H9 (cell line): ENCODE measurements around the gene GTF2H4. TPM values are rescaled to one million over a fixed set of nuclear protein-coding genes. Genes with fewer than 3 reads are reported as not detected.

Experiments
- DNase-seq: peaks from one replicate; pipeline ENCODE4 v3.0.0-alpha.2; 2017
- H2AFZ ChIP-seq: one replicate; pipeline ENCODE4 v1.6.1; 2013; ENCODE audit warnings: mild to moderate bottlenecking, low read length, control low read depth, moderate library complexity
- H2AK5ac ChIP-seq: 2 replicates; pipeline ENCODE4 v1.6.1; 2013; ENCODE audit warnings: low read length, control low read depth, mixed read lengths; ENCODE audit not compliant: insufficient read length
- H2BK120ac ChIP-seq: one replicate; pipeline ENCODE4 v1.6.1; 2013; ENCODE audit warnings: low read depth, mild to moderate bottlenecking, low read length, control low read depth, inconsistent platforms; ENCODE audit not compliant: poor library complexity, severe bottlenecking
- H2BK12ac ChIP-seq: 2 replicates; pipeline ENCODE4 v1.6.1; 2013; ENCODE audit warnings: low read length, control low read depth, mixed read lengths, low read depth; ENCODE audit not compliant: insufficient read length
- H2BK15ac ChIP-seq: 2 replicates; pipeline ENCODE4 v1.6.1; 2013; ENCODE audit warnings: low read depth, low read length, control low read depth
- H2BK20ac ChIP-seq: one replicate; pipeline ENCODE4 v1.6.1; 2013; ENCODE audit warnings: low read depth, mild to moderate bottlenecking, low read length, control low read depth, inconsistent platforms; ENCODE audit not compliant: poor library complexity, severe bottlenecking
- H2BK5ac ChIP-seq: 2 replicates; pipeline ENCODE4 v1.6.1; 2013; ENCODE audit warnings: low read length, control low read depth, mixed read lengths; ENCODE audit not compliant: insufficient read length
- H3K14ac ChIP-seq: 2 replicates; pipeline ENCODE4 v1.6.1; 2013; ENCODE audit warnings: low read length, control low read depth; ENCODE audit not compliant: insufficient read depth
- H3K18ac ChIP-seq: 2 replicates; pipeline ENCODE4 v1.6.1; 2013; ENCODE audit warnings: low read depth, mild to moderate bottlenecking, mixed read lengths, low read length, control low read depth; ENCODE audit not compliant: insufficient read length
- H3K23ac ChIP-seq: 2 replicates; pipeline ENCODE4 v1.6.1; 2013; ENCODE audit warnings: low read length, control low read depth, mixed read lengths, low read depth; ENCODE audit not compliant: insufficient read length
- H3K23me2 ChIP-seq: 2 replicates; pipeline ENCODE4 v1.6.1; 2013; ENCODE audit warnings: low read depth, mild to moderate bottlenecking, mixed read lengths, low read length, control low read depth; ENCODE audit not compliant: insufficient read length, poor library complexity, severe bottlenecking
- H3K27ac ChIP-seq: 2 replicates; pipeline ENCODE4 v1.5.1; 2013; ENCODE audit warnings: low read length, control low read depth, mixed read lengths, low read depth; ENCODE audit not compliant: insufficient read length
- H3K27me3 ChIP-seq: 2 replicates; pipeline ENCODE4 v1.6.1; 2013; ENCODE audit warnings: low read length, control low read depth, inconsistent platforms; ENCODE audit not compliant: insufficient read depth
- H3K4ac ChIP-seq: 2 replicates; pipeline ENCODE4 v1.6.1; 2013; ENCODE audit warnings: low read depth, mild to moderate bottlenecking, control low read depth, inconsistent platforms, low read length, moderate library complexity
- H3K4me1 ChIP-seq: 2 replicates; pipeline ENCODE4 v1.6.1; 2013; ENCODE audit warnings: low read length, control low read depth, inconsistent platforms; ENCODE audit not compliant: insufficient read depth
- H3K4me2 ChIP-seq: 2 replicates; pipeline ENCODE4 v1.6.1; 2013; ENCODE audit warnings: low read length, control low read depth, mixed read lengths; ENCODE audit not compliant: insufficient read length, insufficient read depth
- H3K56ac ChIP-seq: 2 replicates; pipeline ENCODE4 v1.6.1; 2013; ENCODE audit warnings: low read depth, mild to moderate bottlenecking, mixed read lengths, low read length, control low read depth; ENCODE audit not compliant: insufficient read length
- H3K79me1 ChIP-seq: 2 replicates; pipeline ENCODE4 v1.6.1; 2013; ENCODE audit warnings: low read depth, mild to moderate bottlenecking, moderate library complexity, low read length, control low read depth, inconsistent platforms; ENCODE audit not compliant: insufficient read depth, poor library complexity, severe bottlenecking
- H3K79me2 ChIP-seq: 2 replicates; pipeline ENCODE4 v1.6.1; 2013; ENCODE audit warnings: low read length, control low read depth, inconsistent platforms; ENCODE audit not compliant: insufficient read depth
- H3K9ac ChIP-seq: 2 replicates; pipeline ENCODE4 v1.6.1; 2013; ENCODE audit warnings: low read length, control low read depth, mixed read lengths; ENCODE audit not compliant: insufficient read length; ENCODE audit errors: extremely low read depth
- H3K9me3 ChIP-seq: one replicate; pipeline ENCODE4 v1.6.1; 2013; ENCODE audit warnings: low read depth, low read length, inconsistent platforms; ENCODE audit not compliant: control insufficient read depth
- H3T11ph ChIP-seq: one replicate; pipeline ENCODE4 v1.6.1; 2013; ENCODE audit warnings: mild to moderate bottlenecking, low read length, control low read depth, inconsistent platforms
- H4K20me1 ChIP-seq: one replicate; pipeline ENCODE4 v1.6.1; 2013; ENCODE audit not compliant: control insufficient read depth, insufficient read length, insufficient read depth
- H4K5ac ChIP-seq: 2 replicates; pipeline ENCODE4 v1.6.1; 2013; ENCODE audit warnings: low read depth, mild to moderate bottlenecking, mixed read lengths, low read length, control low read depth; ENCODE audit not compliant: insufficient read length
- H4K8ac ChIP-seq: replicated peaks from 2 replicates; pipeline ENCODE4 v1.6.1; 2013; ENCODE audit warnings: low read length, control low read depth, mixed read lengths, low read depth; ENCODE audit not compliant: insufficient read length
- H4K91ac ChIP-seq: 2 replicates; pipeline ENCODE4 v1.6.1; 2013; ENCODE audit warnings: low read depth, mild to moderate bottlenecking, moderate library complexity, mixed read lengths, low read length, control low read depth; ENCODE audit not compliant: insufficient read length
- H3K27ac Mint-ChIP-seq, 3 experiments: 2 replicates in 2 of 3; 3 replicates in 1 of 3; pipeline ENCODE4 v1.8.0; 2020 to 2021; ENCODE audit warnings: mixed read lengths in 3 of 3, mild to moderate bottlenecking in 1 of 3, moderate library complexity in 1 of 3
- H3K27me3 Mint-ChIP-seq: 2 replicates; pipeline ENCODE4 v1.8.0; 2021; ENCODE audit warnings: low read depth, mild to moderate bottlenecking, moderate library complexity, mixed read lengths
- H3K36me3 Mint-ChIP-seq, 3 experiments: 2 replicates in 2 of 3; 3 replicates in 1 of 3; pipeline ENCODE4 v1.8.0; 2020 to 2021; ENCODE audit warnings: low read depth in 3 of 3, mixed read lengths in 3 of 3; ENCODE audit not compliant: insufficient read depth in 1 of 3
- H3K4me1 Mint-ChIP-seq, 2 experiments: 2 replicates each; pipeline ENCODE4 v1.8.0; 2020; ENCODE audit warnings: mixed read lengths in 2 of 2
- H3K4me3 Mint-ChIP-seq, 2 experiments: 2 replicates in 1 of 2; 3 replicates in 1 of 2; pipeline ENCODE4 v1.8.0; 2020 to 2021; ENCODE audit warnings: mild to moderate bottlenecking in 2 of 2, mixed read lengths in 2 of 2, moderate library complexity in 1 of 2
- H3K9me3 Mint-ChIP-seq, 2 experiments: 2 replicates in 1 of 2; 3 replicates in 1 of 2; pipeline ENCODE4 v1.8.0; 2020; ENCODE audit warnings: mild to moderate bottlenecking in 2 of 2, mixed read lengths in 2 of 2, moderate library complexity in 1 of 2
- CTCF ChIP-seq: fragments of 200-600 bp; sonication (generic); conservative IDR thresholded peaks from 3 replicates; pipeline ENCODE4 v1.8.0; 2021; ENCODE audit warnings: antibody characterized with exemption, mild to moderate bottlenecking
- WGBS: extraction: QIAGEN DNeasy Blood & Tissue Kit; methylation state at CpG from one replicate; pipeline ENCODE4 v1.1.7; 2013; ENCODE audit warnings: missing lambda C conversion rate, low lambda C conversion rate, mixed read lengths; ENCODE audit not compliant: insufficient read length; ENCODE audit errors: extremely low coverage; 5-methylcytosine and 5-hydroxymethylcytosine counted together
- total RNA-seq: library from RNA; stranded (reverse); gene quantifications from 2 replicates; pipeline ENCODE4 v1.2.1, GENCODE V29; 2021

The GTF2H4 gene
- total RNA-seq, 1 experiment from 2014 or later: 60.8 TPM

GRCh38 chr6:30947231-30947630 lies 39.2 kb downstream of the GTF2H4 start:
- H3K9ac ChIP-seq: no peak overlapping the region
- no peak overlapping the region for H2BK15ac ChIP-seq
- H3K4me2 ChIP-seq: no peak overlapping the region
- H2BK20ac ChIP-seq: no peak overlapping the region
- H3K27ac ChIP-seq: no peak overlapping the region
- H3K23ac ChIP-seq: no peak overlapping the region
- H3K36me3 Mint-ChIP-seq: no peaks in the 10 kb centered on the region; a peak in 1 of 7 replicates
- no peak overlapping the region for H2AFZ ChIP-seq
- H3K27me3 Mint-ChIP-seq: peaks cover 32% of the 10 kb centered on the region
- no peaks in the 10 kb centered on the region; the same call in 1 of the 2 replicates for H3K27me3 ChIP-seq
- no peak overlapping the region for H4K5ac ChIP-seq
- H3K4ac ChIP-seq: no peak overlapping the region
- H3K9me3 ChIP-seq: no peaks in the 10 kb centered on the region
- no peak overlapping the region for H2BK5ac ChIP-seq
- H4K91ac ChIP-seq: no peak overlapping the region
- H3T11ph ChIP-seq: no peak overlapping the region
- peaks cover 15 to 19% of the 10 kb centered on the region in 2 experiments for H3K4me1 Mint-ChIP-seq
- H3K27ac Mint-ChIP-seq: peak overlapping the region in 1 of 3 experiments; percentile 63; a peak in 1 of 7 replicates
- H3K4me3 Mint-ChIP-seq: no peak overlapping the region
- no peaks in the 10 kb centered on the region for H3K79me2 ChIP-seq
- no peak overlapping the region for H3K14ac ChIP-seq
- peaks cover under 1% of the 10 kb centered on the region; the same call in 1 of the 2 replicates for H3K4me1 ChIP-seq
- peaks cover 0 to 8% of the 10 kb centered on the region in 2 experiments; a peak in 3 of 5 replicates for H3K9me3 Mint-ChIP-seq
- H2BK12ac ChIP-seq: no peak overlapping the region
- no peaks in the 10 kb centered on the region for H3K23me2 ChIP-seq
- no peak overlapping the region for H2BK120ac ChIP-seq
- no peak overlapping the region for H4K8ac ChIP-seq
- TF ChIP-seq CTCF: no peak
- WGBS: no CpG with 5 or more reads among the region's 4 CpGs
- H4K20me1 ChIP-seq: no peaks in the 10 kb centered on the region
- DNase-seq: no peak
- no peak overlapping the region for H2AK5ac ChIP-seq
- H3K18ac ChIP-seq: no peak overlapping the region
- no peak overlapping the region for H3K56ac ChIP-seq
- H3K79me1 ChIP-seq: no peaks in the 10 kb centered on the region
